Right lobe of liver (tissue), 4 donors: ENCODE data around the gene TMEM129.

ENCODE experiments used
- CTCF ChIP-seq, 4 donors: fragments of 200-600 bp in 3 of 4; fragments of 450-650 bp in 1 of 4; IDR thresholded peaks; one replicate each; pipeline versions ENCODE4 v1.5.1 to v1.8.0; 2016 to 2022; ENCODE audit warnings: antibody characterized with exemption in 4 of 4, mild to moderate bottlenecking in 2 of 4
- POLR2A ChIP-seq: fragments of 450-650 bp; IDR thresholded peaks from one replicate; pipeline ENCODE4 v1.6.1; 2017; ENCODE audit warnings: antibody characterized with exemption, mild to moderate bottlenecking
- donor health status: DM: no; HTN: no; CAD: no.
- donor health status: DM: no; HTN: no; CAD: no.
- donor health status: DM: no; HTN: yes; CAD: no.

GRCh38 chr4:1693131-1693896, 27.8 kb downstream of the TMEM129 start:
- peak; percentile 90 to 99 (median 98) for TF ChIP-seq CTCF (IDR thresholded peaks at IDR 0.05)
- no peak for TF ChIP-seq POLR2A
